ENCODE results near the gene PLEKHH3. TPM values are rescaled to one million over a fixed set of nuclear protein-coding genes. Genes with fewer than 3 reads are reported as not detected.

PLEKHH3 gene
- total and polyA plus RNA-seq, 10 of the 15 experiments (the other 5 are each of a cell fraction or from before 2014, with no cell fraction given): 0.31 to 38.0 (median 11.0) TPM

DNA sequence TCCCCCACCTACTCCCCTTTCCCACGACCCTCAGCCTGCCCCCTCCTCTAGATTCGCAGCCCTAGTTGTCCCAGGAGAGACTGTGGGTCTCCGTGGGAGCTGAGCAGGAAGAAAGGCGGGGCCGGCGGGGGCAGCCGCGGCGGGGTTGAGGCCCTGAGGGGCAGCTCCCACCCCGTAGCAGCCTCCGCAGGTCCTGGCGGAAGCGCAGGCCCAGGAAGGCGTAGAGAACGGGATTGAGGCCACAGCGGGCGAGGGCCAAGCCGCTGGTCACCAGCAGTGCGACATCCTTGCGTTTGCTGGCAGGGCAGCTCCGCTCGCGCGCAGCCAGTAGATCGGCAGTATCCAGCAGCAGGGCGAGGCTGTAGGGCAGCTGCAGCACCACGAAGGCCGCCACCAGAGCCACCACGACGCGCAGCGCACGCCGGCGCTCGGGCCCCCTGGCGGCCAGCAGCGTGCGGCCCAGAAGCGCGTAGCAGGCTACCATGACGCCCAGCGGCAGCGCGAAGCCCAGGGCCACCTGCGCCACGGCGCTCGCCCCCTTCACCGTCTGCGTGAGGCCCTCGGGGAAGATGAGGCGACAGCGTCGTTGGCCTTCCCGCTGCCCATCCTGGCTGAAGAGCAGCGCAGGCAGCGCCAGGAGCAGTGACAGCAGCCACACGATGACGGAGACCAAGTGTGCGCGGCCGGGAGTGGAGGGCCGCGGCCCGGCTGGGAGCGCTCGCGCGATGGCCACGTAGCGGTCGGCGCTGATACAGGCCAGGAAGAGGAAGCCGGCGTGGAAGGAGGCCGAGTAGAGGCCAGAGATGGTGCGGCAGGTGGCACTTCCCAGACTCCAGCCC is 2.9 kb upstream of the PLEKHH3 start (continued):
- TF ChIP-seq, protein P1, sequence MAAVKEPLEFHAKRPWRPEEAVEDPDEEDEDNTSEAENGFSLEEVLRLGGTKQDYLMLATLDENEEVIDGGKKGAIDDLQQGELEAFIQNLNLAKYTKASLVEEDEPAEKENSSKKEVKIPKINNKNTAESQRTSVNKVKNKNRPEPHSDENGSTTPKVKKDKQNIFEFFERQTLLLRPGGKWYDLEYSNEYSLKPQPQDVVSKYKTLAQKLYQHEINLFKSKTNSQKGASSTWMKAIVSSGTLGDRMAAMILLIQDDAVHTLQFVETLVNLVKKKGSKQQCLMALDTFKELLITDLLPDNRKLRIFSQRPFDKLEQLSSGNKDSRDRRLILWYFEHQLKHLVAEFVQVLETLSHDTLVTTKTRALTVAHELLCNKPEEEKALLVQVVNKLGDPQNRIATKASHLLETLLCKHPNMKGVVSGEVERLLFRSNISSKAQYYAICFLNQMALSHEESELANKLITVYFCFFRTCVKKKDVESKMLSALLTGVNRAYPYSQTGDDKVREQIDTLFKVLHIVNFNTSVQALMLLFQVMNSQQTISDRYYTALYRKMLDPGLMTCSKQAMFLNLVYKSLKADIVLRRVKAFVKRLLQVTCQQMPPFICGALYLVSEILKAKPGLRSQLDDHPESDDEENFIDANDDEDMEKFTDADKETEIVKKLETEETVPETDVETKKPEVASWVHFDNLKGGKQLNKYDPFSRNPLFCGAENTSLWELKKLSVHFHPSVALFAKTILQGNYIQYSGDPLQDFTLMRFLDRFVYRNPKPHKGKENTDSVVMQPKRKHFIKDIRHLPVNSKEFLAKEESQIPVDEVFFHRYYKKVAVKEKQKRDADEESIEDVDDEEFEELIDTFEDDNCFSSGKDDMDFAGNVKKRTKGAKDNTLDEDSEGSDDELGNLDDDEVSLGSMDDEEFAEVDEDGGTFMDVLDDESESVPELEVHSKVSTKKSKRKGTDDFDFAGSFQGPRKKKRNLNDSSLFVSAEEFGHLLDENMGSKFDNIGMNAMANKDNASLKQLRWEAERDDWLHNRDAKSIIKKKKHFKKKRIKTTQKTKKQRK (IDR thresholded peaks at IDR 0.05; ENCODE audit: low read depth, low read length): no peak
- TF ChIP-seq, protein P2, sequence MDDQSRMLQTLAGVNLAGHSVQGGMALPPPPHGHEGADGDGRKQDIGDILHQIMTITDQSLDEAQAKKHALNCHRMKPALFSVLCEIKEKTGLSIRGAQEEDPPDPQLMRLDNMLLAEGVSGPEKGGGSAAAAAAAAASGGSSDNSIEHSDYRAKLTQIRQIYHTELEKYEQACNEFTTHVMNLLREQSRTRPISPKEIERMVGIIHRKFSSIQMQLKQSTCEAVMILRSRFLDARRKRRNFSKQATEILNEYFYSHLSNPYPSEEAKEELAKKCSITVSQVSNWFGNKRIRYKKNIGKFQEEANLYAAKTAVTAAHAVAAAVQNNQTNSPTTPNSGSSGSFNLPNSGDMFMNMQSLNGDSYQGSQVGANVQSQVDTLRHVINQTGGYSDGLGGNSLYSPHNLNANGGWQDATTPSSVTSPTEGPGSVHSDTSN (IDR thresholded peaks at IDR 0.05; ENCODE audit: insufficient replicate concordance, low read depth, low read length): no peak
- TF ChIP-seq TCF7 (IDR thresholded peaks at IDR 0.05; ENCODE audit: borderline replicate concordance) (no peak), BHLHE40 (IDR thresholded peaks at IDR 0.05; ENCODE audit: borderline replicate concordance in 1 of 2, low read depth in 2 of 2, low read length in 1 of 2) (peak; percentile 45 to 83; a peak in 3 of 4 replicates), CEBPB (IDR thresholded peaks at IDR 0.05; ENCODE audit: borderline replicate concordance in 1 of 2, low read depth in 2 of 2, low read length in 2 of 2) (no peak), GABPA (IDR thresholded peaks at IDR 0.05; ENCODE audit: low read depth) (no peak), ZNF24 (IDR thresholded peaks at IDR 0.05) (0 out of 2 replicates have a peak, but pooled peaks have one; percentile 63), IRF4 (IDR thresholded peaks at IDR 0.05; ENCODE audit: low read depth, low read length) (peak; percentile 19; the same call in 1 of the 2 replicates), MXI1 (IDR thresholded peaks at IDR 0.05; ENCODE audit: low read depth, low read length) (peak; percentile 70)
- TF ChIP-seq, protein P3, sequence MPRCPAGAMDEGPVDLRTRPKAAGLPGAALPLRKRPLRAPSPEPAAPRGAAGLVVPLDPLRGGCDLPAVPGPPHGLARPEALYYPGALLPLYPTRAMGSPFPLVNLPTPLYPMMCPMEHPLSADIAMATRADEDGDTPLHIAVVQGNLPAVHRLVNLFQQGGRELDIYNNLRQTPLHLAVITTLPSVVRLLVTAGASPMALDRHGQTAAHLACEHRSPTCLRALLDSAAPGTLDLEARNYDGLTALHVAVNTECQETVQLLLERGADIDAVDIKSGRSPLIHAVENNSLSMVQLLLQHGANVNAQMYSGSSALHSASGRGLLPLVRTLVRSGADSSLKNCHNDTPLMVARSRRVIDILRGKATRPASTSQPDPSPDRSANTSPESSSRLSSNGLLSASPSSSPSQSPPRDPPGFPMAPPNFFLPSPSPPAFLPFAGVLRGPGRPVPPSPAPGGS (IDR thresholded peaks at IDR 0.05; ENCODE audit: borderline replicate concordance, insufficient read depth, low read depth, low read length, poor library complexity, severe bottlenecking): no peak
- TF ChIP-seq, protein P4, sequence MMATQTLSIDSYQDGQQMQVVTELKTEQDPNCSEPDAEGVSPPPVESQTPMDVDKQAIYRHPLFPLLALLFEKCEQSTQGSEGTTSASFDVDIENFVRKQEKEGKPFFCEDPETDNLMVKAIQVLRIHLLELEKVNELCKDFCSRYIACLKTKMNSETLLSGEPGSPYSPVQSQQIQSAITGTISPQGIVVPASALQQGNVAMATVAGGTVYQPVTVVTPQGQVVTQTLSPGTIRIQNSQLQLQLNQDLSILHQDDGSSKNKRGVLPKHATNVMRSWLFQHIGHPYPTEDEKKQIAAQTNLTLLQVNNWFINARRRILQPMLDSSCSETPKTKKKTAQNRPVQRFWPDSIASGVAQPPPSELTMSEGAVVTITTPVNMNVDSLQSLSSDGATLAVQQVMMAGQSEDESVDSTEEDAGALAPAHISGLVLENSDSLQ (IDR thresholded peaks at IDR 0.05): peak; percentile 54
- TF ChIP-seq, protein P5, sequence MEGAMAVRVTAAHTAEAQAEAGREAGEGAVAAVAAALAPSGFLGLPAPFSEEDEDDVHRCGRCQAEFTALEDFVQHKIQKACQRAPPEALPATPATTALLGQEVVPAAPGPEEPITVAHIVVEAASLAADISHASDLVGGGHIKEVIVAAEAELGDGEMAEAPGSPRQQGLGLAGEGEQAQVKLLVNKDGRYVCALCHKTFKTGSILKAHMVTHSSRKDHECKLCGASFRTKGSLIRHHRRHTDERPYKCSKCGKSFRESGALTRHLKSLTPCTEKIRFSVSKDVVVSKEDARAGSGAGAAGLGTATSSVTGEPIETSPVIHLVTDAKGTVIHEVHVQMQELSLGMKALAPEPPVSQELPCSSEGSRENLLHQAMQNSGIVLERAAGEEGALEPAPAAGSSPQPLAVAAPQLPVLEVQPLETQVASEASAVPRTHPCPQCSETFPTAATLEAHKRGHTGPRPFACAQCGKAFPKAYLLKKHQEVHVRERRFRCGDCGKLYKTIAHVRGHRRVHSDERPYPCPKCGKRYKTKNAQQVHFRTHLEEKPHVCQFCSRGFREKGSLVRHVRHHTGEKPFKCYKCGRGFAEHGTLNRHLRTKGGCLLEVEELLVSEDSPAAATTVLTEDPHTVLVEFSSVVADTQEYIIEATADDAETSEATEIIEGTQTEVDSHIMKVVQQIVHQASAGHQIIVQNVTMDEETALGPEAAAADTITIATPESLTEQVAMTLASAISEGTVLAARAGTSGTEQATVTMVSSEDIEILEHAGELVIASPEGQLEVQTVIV (IDR thresholded peaks at IDR 0.05; ENCODE audit: borderline replicate concordance, partially characterized antibody): no peak
